HCT116 (cell line): ENCODE data around the gene MOB3C. TPM values are rescaled to one million over a fixed set of nuclear protein-coding genes. Genes with fewer than 3 reads are reported as not detected.

Experiments
- ATAC-seq: fragments of 200-7000 bp; cut with Tn5 transposase; 2 replicates; pipeline ENCODE4 v1.9.1; 2020; ENCODE audit warnings: mild to moderate bottlenecking, moderate library complexity
- BruUV-seq: library from RNA; stranded (reverse); fragments of 400-500 nt; replicated peaks from 2 replicates; lab custom pipeline; 2021; lab: Mats Ljungman, UMichigan
- CTCF ChIA-PET: fragments of 300-600 bp; sonication (Branson Sonifier 250); formaldehyde crosslinking; loops from one replicate; lab custom pipeline; 2021; ENCODE audit warnings: antibody characterized with exemption; lab: Charles Lee
- POLR2A ChIA-PET: fragments of 300-600, 350-600 bp; sonication (Branson Sonifier 250); formaldehyde crosslinking; loops from one replicate; lab custom pipeline; 2021; ENCODE audit warnings: antibody characterized with exemption; lab: Charles Lee
- RAD21 ChIA-PET, 2 experiments: fragments of 300-600 bp; sonication (Branson Sonifier 250); formaldehyde crosslinking; loops; one replicate each; lab custom pipeline; 2023; ENCODE audit warnings: low total read pairs in 2 of 2; ENCODE audit not compliant: uncharacterized antibody in 2 of 2, unreplicated experiment in 2 of 2, low non-redundant PET in 1 of 2; lab: Charles Lee
- DNase-seq: peaks from one replicate; pipeline ENCODE4 v3.0.0-alpha.2; 2010; ENCODE audit warnings: low read depth, low spot score
- H2AFZ ChIP-seq: fragments of 200-600 bp; shearing (Covaris generic), sonication (generic); 2 replicates; pipeline ENCODE4 v1.6.1; 2017; ENCODE audit warnings: low read depth, mixed run types, mixed read lengths, antibody characterized with exemption, low read length; ENCODE audit not compliant: poor library complexity, severe bottlenecking
- H3K27ac ChIP-seq: 2 replicates; pipeline ENCODE4 v1.5.1; 2012; ENCODE audit warnings: low read depth, low read length
- H3K27me3 ChIP-seq: fragments of 200-600 bp; sonication (generic); 2 replicates; pipeline ENCODE4 v1.6.1; 2016; ENCODE audit warnings: mixed run types, low read length, mixed read lengths; ENCODE audit not compliant: insufficient read depth
- H3K36me3 ChIP-seq, 2 experiments: fragments of 200-500 bp in 1 of 2; fragments of 200-600 bp in 1 of 2; sonication (Bioruptor generic) in 1 of 2; sonication (generic) in 1 of 2; 2 replicates each; pipeline versions ENCODE4 v1.5.1 to v1.6.1; 2014 to 2016; ENCODE audit warnings: low read length in 2 of 2, inconsistent platforms in 1 of 2, mixed read lengths in 1 of 2, mixed run types in 1 of 2; ENCODE audit not compliant: insufficient read depth in 2 of 2, control insufficient read depth in 1 of 2
- H3K4me1 ChIP-seq, 2 experiments: fragments of 200-600 bp in 1 of 2; sonication (generic) in 1 of 2; 2 replicates each; pipeline versions ENCODE4 v1.5.1 to v1.6.1; 2012 to 2017; ENCODE audit warnings: low read length in 2 of 2, inconsistent platforms in 1 of 2, mild to moderate bottlenecking in 1 of 2, mixed read lengths in 1 of 2, mixed run types in 1 of 2, moderate library complexity in 1 of 2; ENCODE audit not compliant: insufficient read depth in 2 of 2, control insufficient read depth in 1 of 2
- H3K4me2 ChIP-seq: fragments of 200-600 bp; sonication (generic); 2 replicates; pipeline ENCODE4 v1.6.1; 2017; ENCODE audit warnings: mixed run types, low read length, mixed read lengths
- H3K4me3 ChIP-seq, 2 experiments: fragments of 200-600 bp in 1 of 2; sonication (generic) in 1 of 2; replicated peaks in 1 of 2; 2 replicates each; pipeline ENCODE4 v1.5.1; 2011 to 2016; ENCODE audit warnings: low read length in 2 of 2, control low read depth in 1 of 2, low read depth in 1 of 2, mild to moderate bottlenecking in 1 of 2, mixed read lengths in 1 of 2, mixed run types in 1 of 2
- H3K79me2 ChIP-seq: fragments of 200-600 bp; sonication (generic); 2 replicates; pipeline ENCODE4 v1.6.1; 2017; ENCODE audit warnings: mild to moderate bottlenecking, mixed run types, low read length, moderate library complexity, mixed read lengths; ENCODE audit not compliant: insufficient read depth
- H3K9ac ChIP-seq: fragments of 200-600 bp; sonication (generic); 2 replicates; pipeline ENCODE4 v1.6.1; 2016; ENCODE audit warnings: low read length, mixed read lengths
- H3K9me2 ChIP-seq: fragments of 200-600 bp; sonication (generic), shearing (Covaris generic); 2 replicates; pipeline ENCODE4 v1.6.1; 2017; ENCODE audit warnings: mixed run types, mild to moderate bottlenecking, moderate library complexity; ENCODE audit not compliant: insufficient read depth
- H3K9me3 ChIP-seq, 2 experiments: fragments of 200-500 bp in 1 of 2; fragments of 200-600 bp in 1 of 2; sonication (Bioruptor generic) in 1 of 2; sonication (generic) in 1 of 2; 2 replicates each; pipeline ENCODE4 v1.6.1; 2014 to 2017; ENCODE audit warnings: low read length in 2 of 2, mixed read lengths in 2 of 2, inconsistent platforms in 1 of 2, low read depth in 1 of 2, mild to moderate bottlenecking in 1 of 2, mixed run types in 1 of 2, moderate library complexity in 1 of 2; ENCODE audit not compliant: control insufficient read depth in 1 of 2, insufficient read depth in 1 of 2
- H4K20me1 ChIP-seq: fragments of 200-600 bp; sonication (generic), shearing (Covaris generic); 2 replicates; pipeline ENCODE4 v1.6.1; 2017; ENCODE audit warnings: mixed run types, mild to moderate bottlenecking, moderate library complexity; ENCODE audit not compliant: insufficient read depth
- CBX3 ChIP-seq: IDR thresholded peaks from 2 replicates; pipeline ENCODE4 v1.6.1; 2012; ENCODE audit warnings: low read depth
- CEBPB ChIP-seq: IDR thresholded peaks from 2 replicates; pipeline ENCODE4 v1.6.1; 2012; ENCODE audit warnings: low read depth
- EGR1 ChIP-seq: IDR thresholded peaks from 2 replicates; pipeline ENCODE4 v1.6.1; 2012; ENCODE audit warnings: low read depth
- ELF1 ChIP-seq: IDR thresholded peaks from 2 replicates; pipeline ENCODE4 v1.6.1; 2012; ENCODE audit warnings: low read depth, borderline replicate concordance
- EZH2 ChIP-seq: fragments of 200-600 bp; sonication (generic); IDR thresholded peaks from 2 replicates; pipeline ENCODE4 v1.6.1; 2017; ENCODE audit warnings: antibody characterized with exemption, mixed run types
- EZH2phosphoT487 ChIP-seq: fragments of 200-600 bp; IDR thresholded peaks from 2 replicates; pipeline ENCODE4 v1.6.1; 2018; ENCODE audit warnings: antibody characterized with exemption, borderline replicate concordance
- POLR2AphosphoS5 ChIP-seq: IDR thresholded peaks from 2 replicates; pipeline ENCODE4 v1.6.1; 2011; ENCODE audit warnings: mild to moderate bottlenecking, low read depth, low read length, moderate library complexity
- YY1 ChIP-seq: IDR thresholded peaks from 2 replicates; pipeline ENCODE4 v1.6.1; 2011; ENCODE audit warnings: low read length, low read depth, moderate library complexity, mild to moderate bottlenecking; ENCODE audit not compliant: insufficient replicate concordance; ENCODE audit errors: extremely low read depth
- ZFX ChIP-seq: fragments of 450-650 bp; IDR thresholded peaks from 2 replicates; pipeline ENCODE4 v1.6.1; 2017
- intact Hi-C: fragments of 100-400 bp; cut with micrococcal nuclease; formaldehyde crosslinking; loops from 2 replicates; pipeline ENCODE4 v1.10.0; 2022
- total RNA-seq: library from RNA; stranded (reverse); gene quantifications from one replicate; pipeline ENCODE4 v1.2.1, GENCODE V29; 2021; ENCODE audit not compliant: unreplicated experiment
- TF ChIP-seq, protein P1 (sequence below): IDR thresholded peaks from 2 replicates; pipeline ENCODE4 v1.6.1; 2012
- TF ChIP-seq, protein P2 (sequence below), 3 experiments: fragments of 200-600 bp in 1 of 3; sonication (generic) in 1 of 3; IDR thresholded peaks in 2 of 3; conservative IDR thresholded peaks in 1 of 3; 2 replicates each; pipeline ENCODE4 v1.5.1; 2012 to 2017; ENCODE audit warnings: low read depth in 2 of 3, low read length in 2 of 3, antibody characterized with exemption in 1 of 3, borderline replicate concordance in 1 of 3, control low read depth in 1 of 3, mild to moderate bottlenecking in 1 of 3, mixed read lengths in 1 of 3, mixed run types in 1 of 3, moderate library complexity in 1 of 3; ENCODE audit not compliant: insufficient read depth in 1 of 3

MOB3C gene
- total RNA-seq, 1 experiment from 2014 or later: 5.5 TPM

DNA sequence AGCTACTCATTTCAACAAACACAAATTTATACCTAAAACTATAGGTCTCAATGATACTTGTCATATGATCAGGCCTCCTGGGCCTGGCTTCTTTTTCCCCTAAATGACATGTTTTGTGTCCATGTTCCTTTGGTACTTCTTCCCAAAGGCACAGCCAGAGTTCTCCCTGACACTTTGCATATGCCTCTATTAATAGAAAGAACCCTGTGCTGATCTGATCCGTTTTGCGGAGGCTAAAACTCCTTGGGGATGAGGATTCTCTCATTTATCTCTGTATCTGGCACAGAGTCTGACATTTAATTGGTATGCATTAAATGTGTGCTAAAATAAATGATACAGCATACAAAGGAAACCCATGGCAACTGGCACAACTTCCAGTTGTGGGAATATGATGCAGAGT, 40.0 kb upstream of the MOB3C start:
- Histone ChIP-seq H3K9me2 (no peaks in the 10 kb centered on the region), H4K20me1 (no peaks in the 10 kb centered on the region), H3K79me2 (no peaks in the 10 kb centered on the region), H3K4me2 (no peak overlapping the region), H3K4me1 (no peaks in the 10 kb centered on the region), H3K9me3 (no peaks in the 10 kb centered on the region), H3K9ac (no peak overlapping the region), H2AFZ (no peak overlapping the region), H3K27me3 (no peaks in the 10 kb centered on the region), H3K36me3 (peaks cover 10 to 12% of the 10 kb centered on the region in 2 experiments; a peak in 3 of 4 replicates), H3K4me3 (no peak overlapping the region), H3K27ac (no peak overlapping the region)
- intact Hi-C loops: no loop called here
- POLR2A ChIA-PET: no interaction called here
- RAD21 ChIA-PET: no interaction called here
- CTCF ChIA-PET: no interaction called here
- ATAC-seq: no peak
- BruUV-seq: no TSS peak
- TF ChIP-seq EZH2phosphoT487 (no peak), YY1 (no peak), EGR1 (no peak), ELF1 (no peak), CBX3 (no peak), CEBPB (no peak), POLR2AphosphoS5 (no peak), EZH2 (no peak), ZFX (no peak)
- TF ChIP-seq, protein P1, sequence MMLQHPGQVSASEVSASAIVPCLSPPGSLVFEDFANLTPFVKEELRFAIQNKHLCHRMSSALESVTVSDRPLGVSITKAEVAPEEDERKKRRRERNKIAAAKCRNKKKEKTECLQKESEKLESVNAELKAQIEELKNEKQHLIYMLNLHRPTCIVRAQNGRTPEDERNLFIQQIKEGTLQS: no peak
- TF ChIP-seq, protein P2, sequence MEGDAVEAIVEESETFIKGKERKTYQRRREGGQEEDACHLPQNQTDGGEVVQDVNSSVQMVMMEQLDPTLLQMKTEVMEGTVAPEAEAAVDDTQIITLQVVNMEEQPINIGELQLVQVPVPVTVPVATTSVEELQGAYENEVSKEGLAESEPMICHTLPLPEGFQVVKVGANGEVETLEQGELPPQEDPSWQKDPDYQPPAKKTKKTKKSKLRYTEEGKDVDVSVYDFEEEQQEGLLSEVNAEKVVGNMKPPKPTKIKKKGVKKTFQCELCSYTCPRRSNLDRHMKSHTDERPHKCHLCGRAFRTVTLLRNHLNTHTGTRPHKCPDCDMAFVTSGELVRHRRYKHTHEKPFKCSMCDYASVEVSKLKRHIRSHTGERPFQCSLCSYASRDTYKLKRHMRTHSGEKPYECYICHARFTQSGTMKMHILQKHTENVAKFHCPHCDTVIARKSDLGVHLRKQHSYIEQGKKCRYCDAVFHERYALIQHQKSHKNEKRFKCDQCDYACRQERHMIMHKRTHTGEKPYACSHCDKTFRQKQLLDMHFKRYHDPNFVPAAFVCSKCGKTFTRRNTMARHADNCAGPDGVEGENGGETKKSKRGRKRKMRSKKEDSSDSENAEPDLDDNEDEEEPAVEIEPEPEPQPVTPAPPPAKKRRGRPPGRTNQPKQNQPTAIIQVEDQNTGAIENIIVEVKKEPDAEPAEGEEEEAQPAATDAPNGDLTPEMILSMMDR (IDR thresholded peaks at IDR 0.05 in 2 of 3, conservative IDR thresholded peaks at IDR 0.05 in 1 of 3; ENCODE audit: borderline replicate concordance in 1 of 3, insufficient read depth in 1 of 3, low read depth in 2 of 3, low read length in 2 of 3): no peak
- no peak for DNase-seq
